Raji (cell line): Measurements from ENCODE around the gene NCL.
A peak's percentile ranks its signal among the peaks of the same experiment; 100 is the strongest.

Source experiments
- POLR2A ChIP-seq: IDR thresholded peaks from 2 replicates; pipeline ENCODE4 v1.6.1; 2011; ENCODE audit warnings: low read depth, low read length, control low read depth; ENCODE audit not compliant: insufficient read depth

The NCL gene, protein sequence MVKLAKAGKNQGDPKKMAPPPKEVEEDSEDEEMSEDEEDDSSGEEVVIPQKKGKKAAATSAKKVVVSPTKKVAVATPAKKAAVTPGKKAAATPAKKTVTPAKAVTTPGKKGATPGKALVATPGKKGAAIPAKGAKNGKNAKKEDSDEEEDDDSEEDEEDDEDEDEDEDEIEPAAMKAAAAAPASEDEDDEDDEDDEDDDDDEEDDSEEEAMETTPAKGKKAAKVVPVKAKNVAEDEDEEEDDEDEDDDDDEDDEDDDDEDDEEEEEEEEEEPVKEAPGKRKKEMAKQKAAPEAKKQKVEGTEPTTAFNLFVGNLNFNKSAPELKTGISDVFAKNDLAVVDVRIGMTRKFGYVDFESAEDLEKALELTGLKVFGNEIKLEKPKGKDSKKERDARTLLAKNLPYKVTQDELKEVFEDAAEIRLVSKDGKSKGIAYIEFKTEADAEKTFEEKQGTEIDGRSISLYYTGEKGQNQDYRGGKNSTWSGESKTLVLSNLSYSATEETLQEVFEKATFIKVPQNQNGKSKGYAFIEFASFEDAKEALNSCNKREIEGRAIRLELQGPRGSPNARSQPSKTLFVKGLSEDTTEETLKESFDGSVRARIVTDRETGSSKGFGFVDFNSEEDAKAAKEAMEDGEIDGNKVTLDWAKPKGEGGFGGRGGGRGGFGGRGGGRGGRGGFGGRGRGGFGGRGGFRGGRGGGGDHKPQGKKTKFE

DNA sequence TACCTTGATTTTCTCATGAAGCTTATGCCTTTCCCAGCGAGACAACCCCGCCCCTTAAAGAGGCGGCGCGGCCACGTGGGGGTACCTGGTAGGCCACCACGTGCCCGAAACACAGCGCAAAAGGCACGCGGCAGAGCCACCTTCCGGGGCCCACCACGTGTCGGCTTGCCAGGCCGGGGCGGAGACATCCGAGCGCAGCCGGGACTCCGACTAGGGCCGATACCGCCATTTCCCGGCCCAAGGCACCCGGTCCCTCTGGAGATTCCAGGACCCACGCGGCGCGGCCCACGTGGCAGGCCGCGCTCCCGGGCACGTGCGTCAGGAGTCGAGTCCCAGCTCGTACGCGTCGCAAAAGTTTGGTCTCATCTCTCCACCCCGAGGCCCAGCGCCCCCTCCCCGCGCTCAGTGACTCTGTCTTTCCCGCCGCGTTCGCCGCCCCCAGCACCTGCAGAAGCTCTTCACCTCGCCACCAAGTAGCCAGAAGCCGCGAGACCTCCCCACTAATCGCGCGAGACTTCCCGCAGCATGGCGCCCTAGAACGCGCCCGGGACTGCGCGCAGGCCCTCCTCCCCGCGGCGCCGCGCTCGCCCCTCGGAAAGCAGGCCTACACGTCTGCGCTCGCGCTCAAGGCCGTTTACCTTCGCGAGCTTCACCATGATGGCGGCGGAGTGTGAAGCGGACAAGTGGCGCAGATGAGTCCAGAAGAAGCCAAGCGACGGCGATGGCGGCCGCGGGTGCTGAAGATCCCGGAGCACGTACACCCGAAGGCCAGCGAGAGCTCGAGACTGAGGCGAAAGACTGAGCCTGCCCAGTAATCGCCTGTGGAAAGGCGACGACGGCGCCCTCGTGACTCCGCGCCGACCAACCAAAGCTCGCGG is at the start of gene NCL:
Gene NCL (minus strand): TSS at position 787 of the 878 bp plus-strand sequence. CDS start 131 bp downstream, at position 656.
- peak; percentile 99 for TF ChIP-seq POLR2A

DNA sequence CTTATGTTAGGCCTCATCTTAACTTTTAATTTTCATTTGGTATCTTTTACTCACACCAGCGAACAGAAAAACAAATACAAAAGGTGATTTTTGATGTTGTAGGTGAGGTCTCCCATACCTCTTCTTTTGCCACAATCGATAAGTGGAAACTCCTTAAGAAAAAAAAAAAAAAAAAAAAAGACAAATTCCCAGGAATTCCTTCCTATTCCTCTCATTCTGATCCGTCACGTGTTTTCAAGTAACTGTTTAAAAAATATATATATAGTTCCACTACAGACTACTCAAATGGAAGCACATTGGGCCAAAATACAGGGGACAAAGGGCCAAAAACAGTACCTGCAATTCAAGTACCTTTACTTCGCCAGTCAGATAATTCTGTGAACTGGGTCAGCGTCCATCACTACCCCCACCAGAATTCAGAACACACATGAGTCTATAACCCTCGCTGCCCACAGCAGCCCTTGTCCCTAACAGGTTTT is 49.5 kb upstream of the NCL start:
- no peak for TF ChIP-seq POLR2A

DNA sequence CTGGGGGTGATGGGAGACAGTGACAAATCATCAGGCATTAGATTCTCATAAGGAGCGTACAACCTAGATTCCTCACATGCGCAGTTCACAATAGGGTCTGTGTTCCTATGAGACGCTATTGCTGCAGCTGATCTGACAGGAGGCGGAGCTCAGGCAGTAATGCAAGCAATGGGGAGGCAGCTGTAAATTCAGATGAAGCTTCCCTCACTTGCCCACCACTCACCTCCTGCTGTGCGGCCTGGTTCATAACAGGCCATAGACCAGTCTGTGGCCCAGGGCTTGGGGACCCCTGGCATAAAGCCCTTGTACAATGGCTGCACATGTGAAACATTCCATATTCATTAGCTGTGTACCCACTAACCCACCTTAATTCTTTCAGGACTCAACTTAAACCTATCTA is 47.9 kb upstream of the NCL start:
- TF ChIP-seq POLR2A = no peak

DNA sequence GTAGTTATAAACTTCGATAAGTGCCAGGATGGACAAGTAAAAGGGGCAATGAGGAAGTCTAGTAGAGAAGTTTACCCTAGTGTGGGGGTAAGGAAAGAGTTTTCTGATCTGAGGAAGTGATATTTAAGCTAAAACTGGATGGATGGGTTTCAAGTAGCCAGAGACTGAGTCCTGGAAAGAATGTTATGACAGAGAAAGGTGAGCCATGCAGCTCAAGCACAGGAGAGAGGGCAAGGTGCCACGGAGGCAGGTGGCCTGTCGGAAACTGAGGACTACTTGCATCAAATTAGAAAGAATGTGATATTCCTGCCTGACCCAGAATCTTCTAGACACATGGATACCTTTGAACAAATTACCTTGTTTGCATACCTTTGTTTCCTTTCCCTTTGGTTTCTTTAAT is 39.5 kb upstream of the NCL start:
- no peak for TF ChIP-seq POLR2A

DNA sequence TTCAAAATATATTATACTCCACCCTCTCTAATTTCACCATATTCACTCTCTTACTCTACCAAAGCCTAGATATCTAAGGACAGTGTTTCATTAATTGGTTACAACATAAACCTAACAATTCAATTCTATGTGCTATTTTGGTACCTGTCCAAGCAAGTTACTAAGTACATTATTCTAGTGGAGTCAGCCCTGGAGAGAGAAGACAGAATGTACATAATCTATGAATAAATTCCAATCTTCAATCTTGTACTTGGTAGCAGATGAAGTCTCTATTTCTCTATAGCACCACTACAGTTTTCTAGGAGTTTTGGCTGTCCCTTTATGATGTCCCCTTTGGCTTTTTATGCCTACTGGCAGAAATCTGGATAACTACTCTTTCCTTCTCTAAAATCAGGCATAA is 38.3 kb upstream of the NCL start:
- TF ChIP-seq POLR2A = no peak

DNA sequence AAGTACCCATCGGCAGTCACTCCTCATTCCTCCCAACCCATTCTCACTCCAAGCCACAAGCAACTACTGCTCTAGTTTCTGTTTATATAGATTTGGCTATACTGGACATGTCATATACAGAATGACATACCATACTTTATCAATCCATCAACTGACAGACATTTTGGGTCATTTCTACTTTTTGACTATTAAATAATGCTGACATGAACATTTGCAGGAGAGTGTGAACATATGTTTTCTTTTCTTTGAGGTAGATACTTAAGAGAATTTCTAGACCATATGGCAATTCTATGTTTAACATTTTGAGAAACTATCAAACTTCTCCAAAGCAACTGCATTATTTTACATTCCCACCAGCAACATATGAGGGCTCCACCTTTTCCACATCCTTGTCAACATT is 33.4 kb upstream of the NCL start:
- no peak for TF ChIP-seq POLR2A

DNA sequence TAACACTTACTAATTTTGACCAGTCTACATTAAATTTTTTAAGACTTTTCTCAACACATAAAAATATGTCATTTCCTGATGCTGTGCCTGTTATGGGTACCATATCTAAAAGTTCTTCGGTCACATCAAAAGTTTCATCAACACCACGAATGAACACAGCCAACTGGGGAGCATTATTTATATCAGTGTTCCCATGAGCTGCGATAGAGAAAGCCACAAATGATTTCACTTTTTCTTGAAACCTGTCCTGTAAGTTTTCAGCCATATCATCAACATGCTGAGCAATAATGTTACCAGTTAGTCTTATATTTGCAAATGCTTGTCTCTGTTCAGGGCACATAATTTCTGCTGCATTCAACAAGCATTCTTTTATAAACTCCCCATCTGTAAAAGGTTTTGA is 30.4 kb upstream of the NCL start:
- no peak for TF ChIP-seq POLR2A

DNA sequence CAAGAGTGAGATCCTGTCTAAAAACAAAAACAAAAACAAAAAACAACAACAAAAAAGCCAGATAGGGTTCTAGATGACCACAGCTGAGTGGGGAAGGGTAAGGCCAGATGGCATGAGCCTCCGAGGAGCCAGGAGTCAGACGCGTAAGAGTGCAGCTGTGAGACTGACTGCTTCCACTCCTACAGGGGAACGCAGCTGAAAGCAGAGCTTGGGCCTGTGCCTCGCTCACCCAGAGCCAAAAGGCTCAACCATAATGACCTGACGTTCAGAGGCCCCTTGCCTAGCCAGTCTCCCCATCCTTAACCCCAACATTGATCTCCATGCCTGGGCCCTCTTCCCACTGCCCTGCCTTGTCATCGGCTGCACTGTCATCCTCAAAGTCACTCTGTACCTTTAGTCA is 26.5 kb upstream of the NCL start:
- no peak for TF ChIP-seq POLR2A

DNA sequence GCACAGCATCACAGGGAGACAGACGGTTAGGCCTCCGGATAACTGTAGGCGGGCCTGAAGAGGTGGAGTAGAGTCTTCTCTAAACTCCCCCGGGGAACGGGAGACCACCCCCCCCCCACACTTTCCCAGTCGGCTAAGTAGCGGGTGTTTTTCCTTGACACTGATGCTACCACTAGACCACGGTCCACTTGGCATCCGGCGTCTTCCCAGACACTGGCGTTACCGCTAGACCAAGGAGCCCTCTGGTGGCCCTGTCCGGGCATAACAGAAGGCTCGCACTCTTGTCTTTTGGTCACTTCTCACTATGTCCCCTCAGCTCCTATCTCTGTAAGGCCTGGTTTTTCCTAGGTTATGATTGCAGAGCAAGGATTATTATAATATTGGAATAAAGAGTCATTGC is 25.7 kb upstream of the NCL start:
- TF ChIP-seq POLR2A = no peak

DNA sequence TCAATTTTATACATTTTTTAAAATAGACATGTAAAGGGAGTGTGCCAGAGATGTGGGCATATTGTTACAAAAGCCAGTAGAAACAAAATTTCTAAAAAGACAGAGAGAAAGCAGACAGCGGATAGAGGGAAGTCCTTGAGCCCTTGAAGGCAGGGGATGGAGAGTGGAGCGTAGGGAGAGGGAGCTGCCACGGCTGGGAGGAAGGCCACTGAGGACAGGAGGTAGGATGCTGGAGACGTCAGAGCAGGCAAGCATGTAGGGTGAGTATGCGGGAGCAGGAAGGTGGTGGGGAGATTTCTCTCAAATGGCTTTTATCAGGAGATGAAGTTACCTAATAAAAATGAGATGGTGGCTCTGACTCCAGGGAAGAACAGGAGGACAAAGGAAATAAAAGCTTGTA is 24.0 kb upstream of the NCL start:
- no peak for TF ChIP-seq POLR2A

DNA sequence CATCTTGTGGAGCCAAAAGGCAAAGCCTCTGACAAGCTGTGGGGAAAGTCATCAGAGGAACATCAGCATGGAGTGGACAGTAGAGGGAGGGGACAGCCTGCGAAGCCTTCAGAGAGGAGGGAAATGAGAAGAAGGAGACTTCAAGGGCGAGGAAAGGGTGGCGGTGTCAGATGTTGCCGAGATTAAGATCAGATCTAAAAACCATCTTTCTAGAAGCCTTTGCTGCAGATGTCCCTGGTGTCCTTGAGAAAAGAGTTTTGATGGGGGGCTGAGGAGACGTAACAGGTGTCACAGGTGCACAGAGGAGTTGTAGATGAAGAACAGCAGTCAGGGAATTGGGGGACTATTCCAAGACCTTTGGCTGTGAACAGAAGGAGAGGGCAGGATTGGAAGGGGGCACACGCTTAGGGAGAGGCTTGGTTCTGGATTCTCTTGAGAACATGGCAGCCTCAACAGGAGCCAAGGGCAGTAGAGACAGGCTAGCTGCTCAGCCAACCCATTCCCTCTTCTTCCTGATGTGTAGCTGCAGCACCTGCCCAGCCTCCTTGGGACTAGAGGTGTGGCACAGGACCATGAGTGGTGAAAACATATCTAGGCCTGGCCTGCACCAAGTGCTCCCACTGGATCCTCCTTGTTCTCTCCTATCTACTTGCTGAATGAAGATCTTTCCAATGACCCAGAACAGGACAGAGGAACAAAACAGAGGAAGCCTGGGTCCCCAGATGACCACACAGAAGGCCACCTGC is 22.7 kb upstream of the NCL start:
- no peak for TF ChIP-seq POLR2A

DNA sequence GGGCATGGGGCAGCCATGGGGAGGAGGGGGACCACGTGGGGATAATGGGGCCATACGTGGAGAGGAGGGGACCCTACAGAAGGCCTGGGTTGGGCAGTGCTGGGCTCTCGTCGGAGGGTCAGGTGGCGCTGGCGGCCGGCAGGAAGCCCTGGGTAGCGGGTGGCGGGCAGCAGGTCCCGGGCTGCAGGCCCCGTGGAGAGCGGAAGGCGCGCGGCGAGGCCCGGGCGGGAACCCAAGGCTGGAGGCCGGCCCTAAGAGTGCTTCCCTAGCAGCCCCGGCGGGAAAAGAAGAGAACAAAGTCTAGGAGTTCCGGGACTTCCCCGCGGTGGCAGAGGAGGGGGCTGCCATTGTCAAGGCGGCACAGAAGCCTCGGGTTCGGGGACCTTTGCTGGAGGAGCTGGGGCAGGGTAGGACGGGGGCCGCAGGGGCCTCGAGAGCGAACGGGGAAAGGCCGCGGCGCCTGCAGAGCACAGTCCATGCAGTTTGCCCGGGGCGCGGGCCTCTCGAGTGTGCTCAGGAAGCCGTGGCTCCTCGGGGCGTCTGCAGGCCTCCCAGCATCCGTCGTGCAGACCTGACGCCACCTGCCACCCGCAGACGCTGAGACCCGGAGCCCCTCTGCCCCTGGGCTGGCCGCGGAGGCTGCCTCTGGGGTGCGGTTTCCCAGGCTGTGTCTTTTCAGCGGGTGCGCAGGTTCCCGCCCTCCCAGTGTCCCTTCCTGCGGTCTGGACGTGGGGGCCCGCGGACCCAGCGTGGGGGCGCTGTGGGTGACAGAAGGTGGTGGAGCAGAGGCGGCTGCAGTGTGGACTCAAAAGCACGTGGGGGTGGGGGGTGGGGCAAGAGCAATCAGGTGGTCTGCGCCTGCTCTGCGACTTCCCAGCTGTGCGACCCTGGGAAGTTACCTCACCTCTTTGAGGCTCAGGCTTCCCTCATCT is 19.4 kb upstream of the NCL start:
- no peak for TF ChIP-seq POLR2A

DNA sequence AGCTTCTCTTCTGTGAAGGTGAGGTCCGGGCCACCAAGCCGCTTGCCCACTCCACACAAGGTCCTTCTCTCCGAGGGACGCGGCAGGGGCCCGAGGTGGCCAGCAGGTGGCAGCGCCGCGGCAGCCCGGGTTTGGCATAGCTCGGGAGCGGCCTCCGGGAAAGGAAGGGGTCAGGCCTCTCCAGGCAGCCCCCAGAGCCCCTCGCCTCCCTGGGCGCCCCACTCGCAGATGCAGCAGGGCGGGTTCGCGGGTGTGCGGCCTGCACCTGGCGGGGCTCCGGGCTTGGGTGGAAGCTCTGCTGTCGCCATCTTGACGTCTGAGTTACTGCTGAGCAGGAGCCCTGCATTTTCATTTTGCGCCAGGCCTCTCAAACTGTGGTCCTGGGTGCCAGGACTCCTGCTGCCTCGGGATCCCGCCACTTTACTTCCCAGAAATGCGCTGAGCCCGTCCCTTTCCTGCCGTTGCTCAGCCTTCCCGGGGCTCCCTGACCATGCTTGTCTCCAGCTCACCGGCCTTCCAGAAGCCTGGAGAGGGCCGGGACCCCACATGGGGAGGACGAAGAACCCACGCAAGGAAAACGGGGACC is 18.6 kb upstream of the NCL start:
- TF ChIP-seq POLR2A = no peak
